ENCODE data around the gene TIMM23. TPM values are rescaled to one million over a fixed set of nuclear protein-coding genes. Genes with fewer than 3 reads are reported as not detected.

Gene TIMM23
- total and polyA plus RNA-seq, 8 donors, result 12.9 to 32.7 (median 19.3) TPM

- Histone ChIP-seq H3K27me3 (no peaks in the 10 kb centered on the region), H3K4me3 (no peak overlapping the region), H3K36me3 (peaks cover 0 to 6% (median 0%) of the 10 kb centered on the region in 3 donors), H3K9me3 (no peaks in the 10 kb centered on the region), H3K4me1 (peaks cover 21 to 60% (median 31%) of the 10 kb centered on the region in 3 donors), H3K27ac (peak overlapping the region in 3 of 4 donors; percentile 31 to 34 (median 34))
- no peak for ATAC-seq
- TF ChIP-seq, protein P1, sequence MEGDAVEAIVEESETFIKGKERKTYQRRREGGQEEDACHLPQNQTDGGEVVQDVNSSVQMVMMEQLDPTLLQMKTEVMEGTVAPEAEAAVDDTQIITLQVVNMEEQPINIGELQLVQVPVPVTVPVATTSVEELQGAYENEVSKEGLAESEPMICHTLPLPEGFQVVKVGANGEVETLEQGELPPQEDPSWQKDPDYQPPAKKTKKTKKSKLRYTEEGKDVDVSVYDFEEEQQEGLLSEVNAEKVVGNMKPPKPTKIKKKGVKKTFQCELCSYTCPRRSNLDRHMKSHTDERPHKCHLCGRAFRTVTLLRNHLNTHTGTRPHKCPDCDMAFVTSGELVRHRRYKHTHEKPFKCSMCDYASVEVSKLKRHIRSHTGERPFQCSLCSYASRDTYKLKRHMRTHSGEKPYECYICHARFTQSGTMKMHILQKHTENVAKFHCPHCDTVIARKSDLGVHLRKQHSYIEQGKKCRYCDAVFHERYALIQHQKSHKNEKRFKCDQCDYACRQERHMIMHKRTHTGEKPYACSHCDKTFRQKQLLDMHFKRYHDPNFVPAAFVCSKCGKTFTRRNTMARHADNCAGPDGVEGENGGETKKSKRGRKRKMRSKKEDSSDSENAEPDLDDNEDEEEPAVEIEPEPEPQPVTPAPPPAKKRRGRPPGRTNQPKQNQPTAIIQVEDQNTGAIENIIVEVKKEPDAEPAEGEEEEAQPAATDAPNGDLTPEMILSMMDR (IDR thresholded peaks at IDR 0.05), result no peak
- DNase-seq, result no peak
- intact Hi-C loops (cut with DNase I), result no loop called here
- WGBS, 2 donors, result 16 to 20% methylated on average over 3 of the region's 3 CpGs
- FAIRE-seq, result no peak
Observed at GRCh38 chr10:46020344-46020657, 48.0 kb downstream of the TIMM23 start.

DNA sequence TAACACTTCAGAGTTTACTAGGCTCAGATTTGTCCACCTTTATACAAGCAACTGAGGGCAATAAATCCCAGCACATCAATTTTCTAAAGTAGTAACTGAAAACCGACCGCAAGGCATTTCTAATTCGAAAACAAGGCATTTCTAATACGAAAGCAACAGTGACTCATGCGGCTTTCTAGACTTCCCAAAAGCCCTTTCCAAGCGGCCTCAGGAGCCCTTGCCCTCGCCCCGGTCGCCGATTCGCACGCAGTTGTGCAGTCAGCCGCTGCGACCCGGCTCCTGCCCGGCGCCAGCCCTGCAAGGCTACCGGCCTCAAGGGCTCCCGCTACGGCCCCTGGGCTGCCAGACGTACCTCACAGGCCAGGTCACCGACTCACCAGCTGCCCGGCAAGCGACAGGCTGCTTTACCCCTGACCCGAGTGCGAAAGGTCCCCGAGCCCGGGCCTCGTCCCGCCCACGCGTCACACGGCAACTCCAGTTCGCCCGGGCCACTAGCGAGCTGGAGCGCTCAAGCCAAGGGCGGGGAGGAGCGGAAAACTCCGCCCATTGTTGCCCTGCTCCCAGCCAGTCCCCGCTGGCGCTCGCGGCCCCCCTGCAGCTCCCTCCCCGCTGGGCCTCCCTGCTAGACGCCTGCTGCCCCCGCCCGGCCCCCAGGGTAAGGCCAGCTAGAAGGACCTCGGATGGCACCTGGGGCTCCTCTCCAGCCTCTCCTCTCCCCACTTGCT, 50.9 kb downstream of the TIMM23 start:
- Histone ChIP-seq H3K27me3 (no peaks in the 10 kb centered on the region), H3K9me3 (no peaks in the 10 kb centered on the region), H3K36me3 (no peaks in the 10 kb centered on the region), H3K27ac (peak overlapping the region; percentile 14 to 83 (median 60)), H3K4me1 (peaks cover 42 to 75% (median 43%) of the 10 kb centered on the region in 3 donors), H3K4me3 (peak overlapping the region; percentile 33 to 58 (median 47))
- no peak for FAIRE-seq
- 1% methylated on average over 36 to 49 of the region's 49 CpGs for WGBS, 2 donors
- peak; percentile 88 to 95 (median 91) for DNase-seq
- intact Hi-C loops (cut with DNase I), result no loop called here
- ATAC-seq, result peak; percentile 93 to 96 (median 96)
- TF ChIP-seq, protein P1 (IDR thresholded peaks at IDR 0.05), result no peak

- H3K27ac ChIP-seq, result no peak overlapping the region
- H3K36me3 ChIP-seq, result no peaks in the 10 kb centered on the region
- H3K4me1 ChIP-seq, result peaks cover 29 to 72% (median 38%) of the 10 kb centered on the region in 3 donors
- H3K4me3 ChIP-seq, result no peak overlapping the region
- no peaks in the 10 kb centered on the region for H3K27me3 ChIP-seq
- DNase-seq (no peak), FAIRE-seq (no peak), ATAC-seq (no peak)
- intact Hi-C loops (cut with DNase I), result no loop called here
- no peaks in the 10 kb centered on the region for H3K9me3 ChIP-seq
- TF ChIP-seq, protein P1 (IDR thresholded peaks at IDR 0.05), result no peak
Observed at GRCh38 chr10:46024948-46025347, 52.7 kb downstream of the TIMM23 start.

GRCh38 chr10:46025406-46025805, 53.1 kb downstream of the TIMM23 start:
- H3K27ac ChIP-seq, result no peak overlapping the region
- 65 to 71% methylated on average over 2 of the region's 2 CpGs for WGBS, 2 donors
- H3K36me3 ChIP-seq, result no peaks in the 10 kb centered on the region
- intact Hi-C loops (cut with DNase I), result no loop called here
- ATAC-seq, result no peak
- TF ChIP-seq, protein P1 (IDR thresholded peaks at IDR 0.05), result no peak
- H3K9me3 ChIP-seq, result no peaks in the 10 kb centered on the region
- H3K27me3 ChIP-seq, result no peaks in the 10 kb centered on the region
- H3K4me3 ChIP-seq, result no peak overlapping the region
- H3K4me1 ChIP-seq, result peaks cover 27 to 68% (median 33%) of the 10 kb centered on the region in 3 donors
- FAIRE-seq, result no peak
- no peak for DNase-seq

DNA sequence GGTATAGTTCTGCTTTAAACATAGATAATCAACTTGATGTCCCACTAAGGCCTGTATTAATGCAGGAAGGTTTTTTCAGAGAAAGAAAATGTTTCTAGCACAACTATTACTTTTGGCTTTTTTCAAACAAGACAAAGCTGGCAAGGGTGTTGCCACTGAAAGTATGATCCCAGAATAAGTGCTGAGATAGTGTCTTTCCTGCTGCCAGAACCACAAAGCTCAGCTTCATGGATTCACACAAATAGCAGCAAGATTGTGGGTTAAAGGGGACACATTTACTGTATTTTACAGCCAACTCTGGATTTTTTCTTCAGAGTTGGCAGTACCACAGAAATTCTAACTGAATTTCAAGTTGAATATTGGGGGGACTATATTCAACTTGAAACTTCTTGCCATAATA, 53.8 kb downstream of the TIMM23 start:
- no peak overlapping the region for H3K27ac ChIP-seq
- H3K9me3 ChIP-seq, result no peaks in the 10 kb centered on the region
- ATAC-seq, result no peak
- peaks cover 27 to 65% (median 30%) of the 10 kb centered on the region in 3 donors for H3K4me1 ChIP-seq
- no peak overlapping the region for H3K4me3 ChIP-seq
- TF ChIP-seq, protein P1 (IDR thresholded peaks at IDR 0.05), result no peak
- intact Hi-C loops (cut with DNase I), result no loop called here
- no peak for FAIRE-seq
- no peaks in the 10 kb centered on the region for H3K27me3 ChIP-seq
- no peaks in the 10 kb centered on the region for H3K36me3 ChIP-seq
- DNase-seq, result no peak
